Cardiac fibroblast (primary cell): Measurements from ENCODE around the gene C2orf76.

Source experiments
- DNase-seq, 2 donors: peaks; one replicate each; pipeline versions ENCODE4 v3.0.0 to v3.0.0-alpha.2; 2010; ENCODE audit warnings: low read depth in 2 of 2
- H3K4me3 ChIP-seq, 2 donors: replicated peaks in 1 of 2; 1 replicate in 1 of 2; 2 replicates in 1 of 2; pipeline ENCODE4 v1.5.1; 2011; ENCODE audit warnings: low read depth in 2 of 2, low read length in 2 of 2, mild to moderate bottlenecking in 2 of 2, moderate library complexity in 1 of 2
- CTCF ChIP-seq: IDR thresholded peaks from one replicate; pipeline ENCODE4 v1.5.1; 2011; ENCODE audit warnings: low read depth, mild to moderate bottlenecking, low read length, inconsistent platforms

C2orf76 gene

GRCh38 chr2:119367472-119368099, 952 bp upstream of the C2orf76 start:
- peak in 1 of 2 donors; percentile 12 for DNase-seq
- H3K4me3 ChIP-seq = peak overlapping the region; percentile 88 to 95
- no peak for TF ChIP-seq CTCF

DNA sequence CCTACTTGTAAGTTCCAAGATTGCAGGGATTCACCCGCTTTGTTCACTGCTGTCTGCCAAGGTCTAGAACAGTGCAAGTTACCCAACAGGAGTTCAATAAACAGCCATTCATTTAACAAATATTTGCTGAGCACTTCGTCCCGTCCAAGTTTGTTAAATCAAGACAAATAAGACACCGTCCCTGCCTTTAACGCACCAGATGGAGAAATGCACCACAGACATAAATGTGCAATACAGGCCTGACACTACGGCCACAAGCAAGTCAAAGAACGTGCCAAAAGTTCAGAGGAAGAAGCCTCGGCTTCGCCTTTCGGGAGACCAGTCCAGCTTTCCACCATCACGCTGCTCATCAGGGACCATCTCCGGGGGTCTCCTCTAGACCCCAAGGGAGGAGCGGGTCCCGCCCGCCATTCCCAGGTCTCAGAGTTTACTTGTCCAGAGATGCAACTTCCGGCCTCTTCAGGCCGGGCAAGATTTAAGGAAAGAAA, 429 bp downstream of the C2orf76 start:
- peak; percentile 18 to 48 for DNase-seq
- TF ChIP-seq CTCF = no peak
- peak overlapping the region; percentile 88 to 95 for H3K4me3 ChIP-seq

DNA sequence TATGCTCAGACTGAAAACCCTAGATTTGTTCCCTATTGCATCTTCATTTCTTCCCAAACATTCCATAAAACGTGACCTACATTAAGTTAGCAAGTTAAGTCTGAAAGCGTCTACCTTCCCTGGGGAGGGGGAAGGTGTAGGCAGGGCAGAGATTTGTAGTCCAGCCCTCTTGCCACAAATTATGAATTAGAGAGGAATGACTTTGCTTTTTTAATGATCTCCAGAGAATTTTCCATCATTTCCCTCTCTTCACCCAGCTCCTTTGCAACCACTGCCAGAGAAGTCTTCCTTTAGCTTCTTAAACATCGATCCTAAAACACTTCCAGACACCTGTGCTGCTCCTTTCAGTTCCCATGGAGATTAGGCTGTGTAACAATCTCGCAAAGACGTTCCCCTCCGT, 1.2 kb downstream of the C2orf76 start:
- H3K4me3 ChIP-seq = no peak overlapping the region
- no peak for TF ChIP-seq CTCF
- no peak for DNase-seq

DNA sequence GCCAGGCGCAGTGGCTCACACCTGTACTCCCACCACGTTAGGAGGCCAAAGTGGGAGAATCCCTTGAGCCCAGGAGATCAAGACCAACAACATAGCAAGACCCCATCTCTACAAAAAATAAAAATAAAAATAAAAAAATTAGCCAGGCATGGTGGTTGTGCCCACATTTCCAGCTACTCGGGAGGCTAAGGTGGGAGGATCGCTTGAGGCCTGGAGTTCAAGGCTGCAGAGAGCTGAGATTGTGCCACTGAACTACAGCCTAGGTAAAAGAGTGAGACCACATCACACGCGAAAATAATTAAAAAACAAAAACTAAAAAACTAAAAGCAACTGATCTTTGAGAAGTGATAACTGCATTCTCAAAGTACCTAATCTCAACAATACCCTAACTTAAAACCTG, 1.8 kb downstream of the C2orf76 start:
- TF ChIP-seq CTCF = no peak
- DNase-seq = no peak
- no peak overlapping the region for H3K4me3 ChIP-seq

- no peak for DNase-seq
- no peak for TF ChIP-seq CTCF
- no peak overlapping the region for H3K4me3 ChIP-seq
These were observed 6.1 kb downstream of the C2orf76 start for GRCh38 chr2:119360423-119360966.

DNA sequence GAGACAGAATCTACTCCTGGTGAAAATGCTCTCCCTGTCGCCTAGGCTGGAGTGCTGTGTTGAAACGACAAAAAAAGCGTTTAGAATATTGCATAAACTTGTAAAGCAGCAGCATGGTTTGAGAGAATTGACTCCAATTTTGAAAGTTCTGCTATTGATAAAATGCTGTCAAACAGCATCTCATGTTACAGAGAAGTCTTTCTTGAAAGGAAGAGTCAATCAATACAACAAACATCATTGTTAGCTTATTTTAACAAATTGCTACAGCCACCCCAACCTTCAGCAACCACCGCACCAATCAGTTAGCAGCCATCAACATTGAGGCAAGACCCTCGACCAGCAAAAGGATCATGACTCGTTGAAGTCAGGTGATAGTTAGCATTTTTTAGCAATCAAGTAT, 6.9 kb downstream of the C2orf76 start:
- H3K4me3 ChIP-seq = no peak overlapping the region
- TF ChIP-seq CTCF = no peak
- no peak for DNase-seq

GRCh38 chr2:119354860-119355259, 11.8 kb downstream of the C2orf76 start:
- no peak for DNase-seq
- no peak for TF ChIP-seq CTCF

More at GRCh38 chr2:119354860-119355259, 11.8 kb downstream of the C2orf76 start:
- no peak overlapping the region for H3K4me3 ChIP-seq
